HG02938 (cell line): Measurements from ENCODE around the gene MST1.

Experiments used
- ATAC-seq: cut with Tn5 transposase; IDR thresholded peaks from one replicate; pipeline ENCODE4 v1.9.1; 2021; ENCODE audit warnings: mild to moderate bottlenecking, moderate library complexity; ENCODE audit not compliant: unreplicated experiment

The MST1 gene

GRCh38 chr3:49638445-49638844 is 50.8 kb downstream of the MST1 start:
- no peak for ATAC-seq

- no peak for ATAC-seq
Observed at GRCh38 chr3:49636883-49637609, 52.2 kb downstream of the MST1 start.

GRCh38 chr3:49634736-49635135 is 54.5 kb downstream of the MST1 start:
- no peak for ATAC-seq
